SIG-M5 treated with dmso at 0.1 percent for 504 hours (cell line): ENCODE measurements around the gene IGF2.

Experiments used
- DNase-seq: peaks from one replicate; lab custom pipeline; 2025; ENCODE audit not compliant: unreplicated experiment; lab: John Stamatoyannopoulos, UW

Gene IGF2

GRCh38 chr11:2154195-2154585 is 15.0 kb upstream of the IGF2 start:
- no peak for DNase-seq

- DNase-seq: no peak
Observed at GRCh38 chr11:2153581-2154194, 14.5 kb upstream of the IGF2 start.

GRCh38 chr11:2151500-2152257 is 12.5 kb upstream of the IGF2 start:
- peak; percentile 70 for DNase-seq

DNA sequence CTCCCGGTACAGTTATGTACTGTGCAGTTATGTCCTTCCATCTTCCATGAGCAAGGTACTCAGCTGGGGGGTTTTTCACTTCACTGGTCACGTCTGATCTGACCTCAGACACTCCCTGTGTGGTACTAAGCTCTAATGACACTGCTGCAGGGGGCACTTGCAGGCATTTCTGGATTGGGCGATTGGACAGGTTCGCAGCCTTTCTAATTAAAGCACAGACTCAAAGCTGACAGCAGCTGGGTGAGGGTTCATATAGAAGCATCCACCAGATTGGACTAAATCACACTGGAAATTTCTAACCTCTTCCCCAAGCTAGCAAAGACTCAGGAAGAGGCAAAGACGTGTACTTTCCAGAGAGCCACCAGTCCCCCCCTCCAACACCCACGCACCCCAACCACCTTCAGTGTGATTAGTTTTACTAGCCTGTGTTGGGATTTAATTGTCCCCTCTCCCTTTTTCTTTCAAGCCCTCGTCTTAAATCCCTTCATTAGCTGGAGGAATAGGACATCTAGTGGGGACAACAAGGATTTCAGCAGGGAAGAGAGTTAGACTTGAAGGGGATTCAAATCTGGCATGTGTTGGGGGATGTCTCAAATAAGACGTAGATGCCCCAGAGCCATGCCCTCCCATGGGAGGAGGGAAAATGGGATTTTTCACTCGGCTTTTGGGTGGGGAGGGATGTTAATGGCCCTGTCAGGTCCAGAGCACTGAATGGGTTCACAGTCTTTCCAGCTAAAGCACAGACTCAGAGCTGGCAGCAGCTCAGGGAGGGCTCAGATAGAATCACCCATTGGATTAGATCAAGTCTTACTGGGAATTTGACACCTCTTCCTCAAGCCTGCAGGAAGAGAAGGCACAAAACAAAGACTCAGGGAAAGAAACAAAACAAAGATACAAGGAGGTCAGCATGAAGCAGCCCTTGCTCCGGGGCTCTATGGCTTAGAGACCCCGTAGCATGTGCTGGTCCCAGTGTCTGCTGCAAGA is 11.0 kb upstream of the IGF2 start:
- peak; percentile 24 for DNase-seq

- no peak for DNase-seq
Observed at GRCh38 chr11:2149460-2149859, 10.3 kb upstream of the IGF2 start.

- DNase-seq: no peak
Observed at GRCh38 chr11:2148595-2148994, 9.4 kb upstream of the IGF2 start.

DNA sequence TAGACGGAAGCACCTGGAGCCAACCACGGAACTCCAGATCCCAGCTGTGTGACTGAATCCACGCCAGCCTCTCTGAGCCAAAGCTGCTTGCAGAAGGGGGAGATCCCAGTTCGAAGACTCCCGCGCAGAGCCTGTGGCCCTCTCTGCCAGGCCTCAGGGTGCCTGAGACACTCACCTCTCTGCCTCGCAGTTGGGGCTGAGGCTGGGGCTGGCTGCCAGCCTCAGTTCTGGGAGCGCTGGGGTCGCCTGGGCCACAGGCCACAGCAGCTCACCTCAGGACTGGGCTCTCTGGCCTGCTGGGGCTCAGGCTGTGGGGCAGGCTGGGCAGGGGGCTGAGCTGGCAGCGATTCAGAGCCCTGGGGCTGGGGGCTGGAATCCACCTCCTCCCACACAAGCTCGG is 8.2 kb upstream of the IGF2 start:
- no peak for DNase-seq

- no peak for DNase-seq
Observed at GRCh38 chr11:2146051-2146450, 6.9 kb upstream of the IGF2 start.

- DNase-seq: no peak
Observed at GRCh38 chr11:2144544-2145248, 5.5 kb upstream of the IGF2 start.

GRCh38 chr11:2143799-2144543 is 4.8 kb upstream of the IGF2 start:
- no peak for DNase-seq

- DNase-seq: no peak
Observed at GRCh38 chr11:2143477-2143798, 4.2 kb upstream of the IGF2 start.

GRCh38 chr11:2142762-2143202 is 3.6 kb upstream of the IGF2 start:
- DNase-seq: no peak

DNA sequence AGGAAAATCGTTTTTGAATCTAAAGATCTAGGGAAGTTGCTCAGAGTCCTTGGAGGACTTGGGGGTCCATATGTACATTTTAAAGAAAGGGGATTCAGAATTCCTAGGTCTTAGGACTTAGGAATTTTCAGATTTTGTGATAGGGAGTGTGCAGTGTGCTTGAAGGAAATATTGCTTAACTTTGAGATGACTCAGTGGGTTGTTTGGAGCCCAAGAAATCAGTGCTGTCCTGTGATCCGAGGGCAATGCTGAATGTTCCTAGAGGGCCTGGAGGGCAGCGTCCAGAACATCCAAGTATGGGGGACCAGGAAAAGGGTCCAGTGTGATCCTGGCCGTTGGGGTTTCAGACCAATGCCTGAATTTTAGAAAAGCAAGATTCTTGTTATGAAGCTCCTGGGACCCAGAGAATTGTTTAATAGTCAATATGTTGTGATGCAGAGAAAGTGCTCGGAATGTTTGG is 3.1 kb upstream of the IGF2 start:
- DNase-seq: no peak

- no peak for DNase-seq
Observed at GRCh38 chr11:2140411-2141400, 1.5 kb upstream of the IGF2 start.

GRCh38 chr11:2139621-2140337 is 590 bp upstream of the IGF2 start:
- no peak for DNase-seq

DNA sequence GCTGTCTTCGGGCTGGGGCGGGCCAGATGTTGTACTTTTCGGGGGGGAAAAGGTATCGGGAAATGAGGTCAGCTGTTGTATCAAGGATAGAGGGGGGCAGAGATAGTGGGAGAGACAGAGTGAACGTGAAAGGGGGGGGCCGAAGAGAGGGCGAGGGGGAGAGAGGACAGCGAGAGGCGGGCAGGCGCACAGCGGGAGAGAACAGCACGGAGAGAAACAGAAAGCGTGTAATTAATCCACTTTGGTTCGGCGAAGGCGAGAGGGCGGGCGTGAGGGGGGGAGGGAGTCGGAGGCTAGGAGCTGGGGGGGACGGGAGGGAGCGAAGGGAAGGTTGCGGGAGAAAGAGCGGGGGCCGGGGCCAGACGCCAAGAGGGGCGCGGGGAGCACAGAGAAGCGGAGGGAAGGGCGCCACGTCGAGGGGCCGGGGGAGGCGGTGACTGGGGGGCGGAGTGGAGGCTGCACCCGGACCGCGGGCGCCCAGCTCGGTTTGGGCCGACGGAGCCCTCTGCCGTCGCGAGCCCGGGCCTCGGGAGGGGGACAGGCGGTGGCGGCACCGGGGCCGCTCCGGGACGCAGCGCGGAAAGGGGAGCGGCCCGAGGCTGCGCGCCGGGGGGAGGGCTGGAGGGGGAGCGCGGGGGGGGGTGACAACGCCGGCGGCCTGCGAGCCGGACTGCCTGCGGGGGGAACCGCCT is 612 bp downstream of the IGF2 start:
- DNase-seq: no peak

GRCh38 chr11:2138068-2138430 is 1.1 kb downstream of the IGF2 start:
- DNase-seq: no peak
